Measurements from ENCODE around the gene CCDC83. TPM values are rescaled to one million over a fixed set of nuclear protein-coding genes. Genes with fewer than 3 reads are reported as not detected.
A peak's percentile ranks its signal among the peaks of the same experiment; 100 is the strongest.

The CCDC83 gene
- polyA plus RNA-seq, result not detected

GRCh38 chr11:85855341-85855656 is at the start of gene CCDC83:
Gene CCDC83 (plus strand): TSS chr11:85855383. CDS start chr11:85865124, 9,741 bp downstream.
- H3K27ac Mint-ChIP-seq, result peak within 1 kb of the TSS; percentile 91 to 97 (median 94)

GRCh38 chr11:85805387-85805786 is 49.8 kb upstream of the CCDC83 start:
- Mint-ChIP-seq H3K27ac (peak overlapping the region in 5 of 6 donors; percentile 13 to 87 (median 27)), H3K27me3 (ENCODE audit: low read depth in 3 of 3) (peaks cover 0 to 4% (median 0%) of the 10 kb centered on the region in 3 donors), H3K9me3 (peaks cover 0 to 4% (median 0%) of the 10 kb centered on the region in 6 donors), H3K4me1 (peaks cover 84 to 94% of the 10 kb centered on the region in 2 donors), H3K36me3 (peaks cover 11 to 21% (median 13%) of the 10 kb centered on the region in 3 donors), H3K4me3 (peak overlapping the region in 1 of 5 donors; percentile 1)
- DNase-seq, result no peak

More at GRCh38 chr11:85855341-85855656, at the start of gene CCDC83:
- Mint-ChIP-seq H3K4me3 (peak within 1 kb of the TSS; percentile 89 to 95 (median 91)), H3K4me1 (peaks cover 13 to 17% of the 10 kb centered on the region in 2 donors), H3K36me3 (peaks cover 0 to 6% (median 3%) of the 10 kb centered on the region in 3 donors), H3K9me3 (peaks cover 0 to 3% (median 0%) of the 10 kb centered on the region in 6 donors), H3K27me3 (ENCODE audit: low read depth in 3 of 3) (peaks cover 0 to 5% (median 0%) of the 10 kb centered on the region in 3 donors)
- no peak for DNase-seq

GRCh38 chr11:85806016-85806415 is 49.2 kb upstream of the CCDC83 start:
- Mint-ChIP-seq H3K27me3 (ENCODE audit: low read depth in 3 of 3) (peaks cover 0 to 7% (median 4%) of the 10 kb centered on the region in 3 donors), H3K4me3 (peak overlapping the region in 3 of 5 donors; percentile 27 to 60 (median 42)), H3K27ac (peak overlapping the region; percentile 17 to 87 (median 73)), H3K9me3 (peaks cover 0 to under 1% (median 0%) of the 10 kb centered on the region in 6 donors), H3K36me3 (peaks cover 5 to 15% (median 7%) of the 10 kb centered on the region in 3 donors), H3K4me1 (peaks cover 78 to 89% of the 10 kb centered on the region in 2 donors)
- DNase-seq, result no peak

DNA sequence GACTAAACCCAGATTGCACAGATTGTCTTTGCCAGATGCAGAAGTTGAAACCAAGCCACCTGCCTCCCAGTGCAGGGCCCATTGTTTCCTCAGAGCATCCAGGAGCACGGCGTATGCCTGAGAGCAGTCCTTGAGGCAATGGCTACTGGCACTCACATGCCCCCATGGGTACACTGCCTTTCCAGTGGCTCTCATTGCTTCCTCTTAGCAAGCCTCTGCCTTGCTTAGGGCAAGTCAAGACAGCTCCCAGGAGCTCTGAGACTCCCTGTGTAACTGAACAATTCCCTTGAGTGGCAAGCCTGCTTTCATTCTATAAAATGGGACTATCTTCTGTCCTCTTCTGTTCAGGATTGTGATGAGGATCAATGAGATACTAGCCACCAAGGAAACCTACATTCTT is 48.3 kb upstream of the CCDC83 start:
- peaks cover 2 to 8% (median 7%) of the 10 kb centered on the region in 3 donors for H3K27me3 Mint-ChIP-seq (ENCODE audit: low read depth in 3 of 3)
- H3K27ac Mint-ChIP-seq, result peak overlapping the region in 3 of 6 donors; percentile 62 to 87 (median 74)
- no peak for DNase-seq
- H3K4me1 Mint-ChIP-seq, result peaks cover 76 to 89% of the 10 kb centered on the region in 2 donors
- H3K9me3 Mint-ChIP-seq, result no peaks in the 10 kb centered on the region
- peaks cover 0 to 9% (median 6%) of the 10 kb centered on the region in 3 donors for H3K36me3 Mint-ChIP-seq
- peak overlapping the region in 1 of 5 donors; percentile 60 for H3K4me3 Mint-ChIP-seq

GRCh38 chr11:85809191-85809590 is 46.0 kb upstream of the CCDC83 start:
- peak overlapping the region; percentile 92 to 99 (median 94) for H3K4me3 Mint-ChIP-seq
- H3K9me3 Mint-ChIP-seq, result no peaks in the 10 kb centered on the region
- peaks cover 0 to 4% (median 0%) of the 10 kb centered on the region in 3 donors for H3K36me3 Mint-ChIP-seq
- H3K27ac Mint-ChIP-seq, result peak overlapping the region; percentile 89 to 99 (median 94)
- DNase-seq, result peak in 2 of 3 donors; percentile 6 to 34
- peaks cover 60 to 66% of the 10 kb centered on the region in 2 donors for H3K4me1 Mint-ChIP-seq
- H3K27me3 Mint-ChIP-seq (ENCODE audit: low read depth in 3 of 3), result peaks cover 2 to 8% (median 7%) of the 10 kb centered on the region in 3 donors

GRCh38 chr11:85809863-85810262 is 45.3 kb upstream of the CCDC83 start:
- Mint-ChIP-seq H3K36me3 (peaks cover 0 to under 1% (median 0%) of the 10 kb centered on the region in 3 donors), H3K27me3 (ENCODE audit: low read depth in 3 of 3) (peaks cover 2 to 8% (median 7%) of the 10 kb centered on the region in 3 donors), H3K9me3 (no peaks in the 10 kb centered on the region), H3K27ac (peak overlapping the region; percentile 89 to 99 (median 94)), H3K4me1 (peaks cover 54 to 60% of the 10 kb centered on the region in 2 donors), H3K4me3 (peak overlapping the region; percentile 92 to 99 (median 94))
- peak in 2 of 3 donors; percentile 20 to 35 for DNase-seq

- peak overlapping the region; percentile 89 to 99 (median 94) for H3K27ac Mint-ChIP-seq
- H3K4me1 Mint-ChIP-seq, result peaks cover 47 to 53% of the 10 kb centered on the region in 2 donors
- no peak for DNase-seq
- no peaks in the 10 kb centered on the region for H3K9me3 Mint-ChIP-seq
- H3K36me3 Mint-ChIP-seq, result no peaks in the 10 kb centered on the region
- H3K4me3 Mint-ChIP-seq, result peak overlapping the region; percentile 92 to 99 (median 94)
- peaks cover 2 to 8% (median 7%) of the 10 kb centered on the region in 3 donors for H3K27me3 Mint-ChIP-seq (ENCODE audit: low read depth in 3 of 3)
These were observed 44.7 kb upstream of the CCDC83 start for GRCh38 chr11:85810521-85810870.

DNA sequence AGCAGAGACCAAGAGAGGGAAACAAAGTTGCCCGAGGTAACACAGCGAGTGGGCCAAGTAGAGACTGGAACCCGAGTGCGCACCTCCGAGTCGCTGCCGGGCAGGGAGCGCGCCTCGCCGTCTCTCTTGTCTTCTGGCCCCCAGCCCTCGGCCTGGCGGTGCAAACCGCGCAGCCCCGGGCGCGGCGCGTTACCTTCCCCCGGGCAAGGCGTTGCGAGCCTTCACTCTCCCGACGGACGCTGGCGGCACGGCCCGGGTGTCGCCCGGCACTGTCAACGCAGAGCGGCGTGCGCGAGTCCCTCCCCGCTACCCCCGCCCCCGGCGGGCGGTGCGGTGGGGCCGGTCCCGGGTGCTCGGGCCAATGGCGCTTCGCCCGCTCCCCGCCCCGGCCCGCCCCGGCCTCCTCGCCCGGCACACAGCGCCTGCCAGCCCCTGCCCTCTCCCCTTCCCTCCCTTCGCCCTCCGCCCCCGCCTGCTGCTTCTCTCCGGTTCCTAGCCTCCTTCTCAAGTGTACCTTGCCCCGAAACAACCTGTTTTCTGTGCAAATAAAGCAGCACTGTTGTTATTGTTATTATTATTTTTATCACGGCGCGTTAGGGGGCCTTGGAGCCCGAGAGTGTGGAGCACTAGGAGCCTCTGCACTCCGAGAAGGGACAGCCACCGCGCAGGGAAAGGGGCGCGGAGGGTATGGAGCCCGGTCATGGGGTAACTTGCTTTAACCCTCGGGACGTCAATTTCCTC is 44.1 kb upstream of the CCDC83 start, which contains the start of gene SYTL2:
SYTL2 (minus strand) TSS at position 271 of the 741 bp plus-strand sequence. CDS start 53,416 bp downstream, outside the sequence.
- DNase-seq, result peak; percentile 82 to 86 (median 85)
- peaks cover 0 to under 1% (median 0%) of the 10 kb centered on the region in 3 donors for H3K36me3 Mint-ChIP-seq
- H3K9me3 Mint-ChIP-seq, result no peaks in the 10 kb centered on the region
- peak within 1 kb of the TSS; percentile 92 to 99 (median 96) for H3K27ac Mint-ChIP-seq
- H3K4me1 Mint-ChIP-seq, result peaks cover 43 to 48% of the 10 kb centered on the region in 2 donors
- H3K4me3 Mint-ChIP-seq, result peak within 1 kb of the TSS; percentile 92 to 99 (median 94)
- H3K27me3 Mint-ChIP-seq (ENCODE audit: low read depth in 3 of 3), result peaks cover 2 to 8% (median 7%) of the 10 kb centered on the region in 3 donors

- no peak for DNase-seq
- Mint-ChIP-seq H3K27ac (peak overlapping the region; percentile 91 to 97 (median 95)), H3K36me3 (peaks cover 0 to 4% (median 0%) of the 10 kb centered on the region in 3 donors), H3K27me3 (ENCODE audit: low read depth in 3 of 3) (peaks cover 2 to 8% (median 7%) of the 10 kb centered on the region in 3 donors), H3K4me3 (peak overlapping the region; percentile 91 to 95 (median 94)), H3K9me3 (no peaks in the 10 kb centered on the region), H3K4me1 (peaks cover 39 to 42% of the 10 kb centered on the region in 2 donors)
These were observed 43.6 kb upstream of the CCDC83 start for GRCh38 chr11:85811624-85812023.

- Mint-ChIP-seq H3K4me1 (peaks cover 26 to 27% of the 10 kb centered on the region in 2 donors), H3K4me3 (no peak overlapping the region), H3K36me3 (peaks cover 0 to 4% (median 0%) of the 10 kb centered on the region in 3 donors), H3K27ac (no peak overlapping the region), H3K27me3 (ENCODE audit: low read depth in 3 of 3) (peaks cover 2 to 8% (median 7%) of the 10 kb centered on the region in 3 donors), H3K9me3 (no peaks in the 10 kb centered on the region)
- no peak for DNase-seq
These were observed 41.5 kb upstream of the CCDC83 start for GRCh38 chr11:85813721-85814120.

- no peak for DNase-seq
- H3K9me3 Mint-ChIP-seq, result no peaks in the 10 kb centered on the region
- peak overlapping the region in 1 of 6 donors; percentile 3 for H3K27ac Mint-ChIP-seq
- H3K36me3 Mint-ChIP-seq, result peaks cover 0 to 4% (median 0%) of the 10 kb centered on the region in 3 donors
- H3K27me3 Mint-ChIP-seq (ENCODE audit: low read depth in 3 of 3), result peaks cover 2 to 8% (median 2%) of the 10 kb centered on the region in 3 donors
- no peak overlapping the region for H3K4me3 Mint-ChIP-seq
- H3K4me1 Mint-ChIP-seq, result peaks cover 9 to 11% of the 10 kb centered on the region in 2 donors
These were observed 39.8 kb upstream of the CCDC83 start for GRCh38 chr11:85815186-85815931.

- H3K4me1 Mint-ChIP-seq, result peaks cover 23 to 30% of the 10 kb centered on the region in 2 donors
- H3K27ac Mint-ChIP-seq, result no peak overlapping the region
- H3K9me3 Mint-ChIP-seq, result no peaks in the 10 kb centered on the region
- no peak for DNase-seq
- peaks cover 0 to 4% (median 0%) of the 10 kb centered on the region in 3 donors for H3K36me3 Mint-ChIP-seq
- H3K4me3 Mint-ChIP-seq, result no peak overlapping the region
- H3K27me3 Mint-ChIP-seq (ENCODE audit: low read depth in 3 of 3), result peaks cover 0 to 3% (median 0%) of the 10 kb centered on the region in 3 donors
These were observed 35.7 kb upstream of the CCDC83 start for GRCh38 chr11:85819441-85819840.

- peaks cover 41 to 48% of the 10 kb centered on the region in 2 donors for H3K4me1 Mint-ChIP-seq
- H3K27ac Mint-ChIP-seq, result peak overlapping the region in 3 of 6 donors; percentile 71 to 99 (median 77)
- no peak overlapping the region for H3K4me3 Mint-ChIP-seq
These were observed 33.5 kb upstream of the CCDC83 start for GRCh38 chr11:85821636-85822035.

More at GRCh38 chr11:85821636-85822035, 33.5 kb upstream of the CCDC83 start:
- no peaks in the 10 kb centered on the region for H3K9me3 Mint-ChIP-seq
- DNase-seq, result no peak
- peaks cover 0 to 3% (median 0%) of the 10 kb centered on the region in 3 donors for H3K27me3 Mint-ChIP-seq (ENCODE audit: low read depth in 3 of 3)
- no peaks in the 10 kb centered on the region for H3K36me3 Mint-ChIP-seq
